Cardiac fibroblast (primary cell): Measurements from ENCODE around the gene PPM1J.
"Not testable (repeated sequence)": the region's sequence is repeated elsewhere in the genome, so short reads cannot be mapped to it uniquely, and the experiment has no call there.

ENCODE experiments used
- DNase-seq, 2 donors: peaks; one replicate each; pipeline versions ENCODE4 v3.0.0 to v3.0.0-alpha.2; 2010; ENCODE audit warnings: low read depth in 2 of 2
- H3K4me3 ChIP-seq, 2 donors: replicated peaks in 1 of 2; 1 replicate in 1 of 2; 2 replicates in 1 of 2; pipeline ENCODE4 v1.5.1; 2011; ENCODE audit warnings: low read depth in 2 of 2, low read length in 2 of 2, mild to moderate bottlenecking in 2 of 2, moderate library complexity in 1 of 2
- TF ChIP-seq, protein P1 (sequence below): IDR thresholded peaks from one replicate; pipeline ENCODE4 v1.5.1; 2011; ENCODE audit warnings: low read depth, mild to moderate bottlenecking, low read length, inconsistent platforms

The PPM1J gene

DNA sequence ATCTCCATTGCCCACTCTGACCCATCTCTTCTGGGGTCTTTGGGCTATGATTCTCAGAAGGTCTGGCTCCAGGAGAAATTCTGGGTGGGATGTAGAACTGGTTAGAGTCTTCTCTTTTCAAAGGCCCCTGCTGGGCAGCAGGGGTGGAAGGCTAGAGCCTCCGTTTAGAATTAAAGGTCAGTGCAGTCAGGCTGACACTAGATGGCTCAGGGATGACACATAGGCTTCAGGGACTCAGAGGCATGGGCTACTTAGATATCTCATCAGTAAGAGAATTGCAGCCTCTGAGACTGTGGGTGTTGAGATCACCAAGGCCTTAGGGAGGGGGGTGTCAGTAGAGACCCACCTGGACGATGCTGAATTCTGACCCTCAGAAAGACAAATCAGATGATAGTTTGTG is 12.6 kb upstream of the PPM1J start:
- H3K4me3 ChIP-seq, result no peak overlapping the region
- TF ChIP-seq, protein P1, sequence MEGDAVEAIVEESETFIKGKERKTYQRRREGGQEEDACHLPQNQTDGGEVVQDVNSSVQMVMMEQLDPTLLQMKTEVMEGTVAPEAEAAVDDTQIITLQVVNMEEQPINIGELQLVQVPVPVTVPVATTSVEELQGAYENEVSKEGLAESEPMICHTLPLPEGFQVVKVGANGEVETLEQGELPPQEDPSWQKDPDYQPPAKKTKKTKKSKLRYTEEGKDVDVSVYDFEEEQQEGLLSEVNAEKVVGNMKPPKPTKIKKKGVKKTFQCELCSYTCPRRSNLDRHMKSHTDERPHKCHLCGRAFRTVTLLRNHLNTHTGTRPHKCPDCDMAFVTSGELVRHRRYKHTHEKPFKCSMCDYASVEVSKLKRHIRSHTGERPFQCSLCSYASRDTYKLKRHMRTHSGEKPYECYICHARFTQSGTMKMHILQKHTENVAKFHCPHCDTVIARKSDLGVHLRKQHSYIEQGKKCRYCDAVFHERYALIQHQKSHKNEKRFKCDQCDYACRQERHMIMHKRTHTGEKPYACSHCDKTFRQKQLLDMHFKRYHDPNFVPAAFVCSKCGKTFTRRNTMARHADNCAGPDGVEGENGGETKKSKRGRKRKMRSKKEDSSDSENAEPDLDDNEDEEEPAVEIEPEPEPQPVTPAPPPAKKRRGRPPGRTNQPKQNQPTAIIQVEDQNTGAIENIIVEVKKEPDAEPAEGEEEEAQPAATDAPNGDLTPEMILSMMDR, result peak; percentile 11
- peak in 1 of 2 donors; percentile 45 for DNase-seq

GRCh38 chr1:112724240-112724639 is 9.1 kb upstream of the PPM1J start:
- not testable (repeated sequence) for H3K4me3 ChIP-seq, DNase-seq

DNA sequence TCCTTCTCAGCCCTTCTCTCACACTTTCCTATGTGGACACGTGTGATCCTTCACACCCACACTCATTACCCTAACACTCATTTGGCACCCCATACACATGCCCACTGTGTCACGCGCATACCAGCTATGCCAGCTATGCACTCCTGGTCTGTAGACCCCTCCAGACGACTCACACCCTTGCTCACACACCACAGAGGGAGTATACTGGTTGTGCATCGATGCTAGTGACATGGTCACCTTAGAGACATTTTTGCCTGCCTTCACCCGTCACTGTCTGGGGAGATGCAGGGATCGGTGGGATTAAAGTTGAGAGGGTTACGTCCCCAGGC is 8.3 kb upstream of the PPM1J start:
- no peak overlapping the region for H3K4me3 ChIP-seq
- TF ChIP-seq, protein P1, result no peak
- no peak for DNase-seq

DNA sequence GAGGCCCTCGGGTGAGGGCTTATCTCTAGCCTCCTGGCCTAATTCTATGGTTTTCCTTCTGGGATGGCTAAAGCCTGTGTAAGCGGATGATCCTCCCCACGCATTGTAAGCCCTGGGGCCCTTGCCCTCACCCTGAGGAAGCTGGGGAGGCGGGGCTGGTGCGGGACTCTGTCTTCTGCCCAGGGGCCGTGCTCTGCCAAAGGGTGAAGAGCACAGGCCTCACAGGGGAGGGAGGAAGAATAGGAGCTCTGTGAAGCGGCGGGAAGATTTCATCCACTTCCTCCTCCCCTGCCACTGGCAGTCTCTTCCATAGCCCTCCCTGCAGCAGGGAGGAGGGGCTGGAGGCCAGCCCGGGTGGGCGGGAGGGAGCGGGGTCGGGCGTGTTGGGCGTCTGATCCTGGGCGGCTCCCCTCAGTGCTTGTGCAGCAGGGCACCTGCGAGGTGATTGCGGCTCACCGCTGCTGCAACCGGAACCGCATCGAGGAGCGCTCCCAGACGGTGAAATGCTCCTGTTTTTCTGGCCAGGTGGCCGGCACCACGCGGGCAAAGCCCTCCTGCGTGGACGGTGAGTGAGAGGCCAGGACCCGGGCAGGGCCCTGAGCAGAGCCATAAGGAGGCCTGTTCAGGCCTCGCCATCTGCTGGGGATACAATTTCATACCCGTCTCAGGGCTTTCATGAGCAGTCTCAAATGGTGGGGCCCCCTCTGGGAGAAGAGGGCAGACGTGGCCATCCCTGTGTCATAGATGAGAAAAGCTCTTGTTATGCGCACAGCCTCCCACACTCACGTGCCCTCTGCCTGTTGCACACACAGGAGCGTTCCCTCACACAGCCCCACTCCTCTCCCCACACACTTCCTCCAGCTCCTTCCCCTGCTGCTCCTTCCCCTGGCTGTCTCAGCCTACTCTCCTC is 7.7 kb upstream of the PPM1J start:
- peak; percentile 49 to 57 for DNase-seq
- H3K4me3 ChIP-seq, result no peak overlapping the region
- TF ChIP-seq, protein P1, result peak; percentile 8

- TF ChIP-seq, protein P1, result no peak
- no peak for DNase-seq
- no peak overlapping the region for H3K4me3 ChIP-seq
Measured at GRCh38 chr1:112721966-112722524, 6.9 kb upstream of the PPM1J start.

- H3K4me3 ChIP-seq, DNase-seq: not testable (repeated sequence)
Measured at GRCh38 chr1:112721294-112721693, 6.2 kb upstream of the PPM1J start.

- no peak overlapping the region for H3K4me3 ChIP-seq
- DNase-seq, result no peak
- TF ChIP-seq, protein P1, result no peak
Measured at GRCh38 chr1:112720800-112721199, 5.7 kb upstream of the PPM1J start.

DNA sequence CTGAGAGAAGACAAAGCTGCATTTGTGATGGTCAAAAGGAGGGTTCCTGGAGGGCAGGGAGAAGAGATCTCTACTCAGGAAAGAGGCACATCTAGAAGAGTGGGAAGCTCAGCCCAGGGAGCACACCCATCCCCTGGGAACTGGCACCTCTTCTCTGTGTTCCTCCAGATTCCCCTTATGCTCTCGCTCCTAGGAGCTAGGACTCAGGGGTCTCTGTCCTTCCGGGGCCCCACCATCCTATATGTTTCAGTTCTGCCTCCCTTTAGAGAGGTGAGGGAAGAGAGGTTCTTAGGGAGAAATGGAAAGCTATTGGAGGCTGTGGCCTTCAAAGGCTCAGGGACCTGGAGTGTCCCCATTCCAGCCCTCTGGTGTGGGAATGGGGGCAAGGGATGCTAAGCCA is 4.6 kb upstream of the PPM1J start:
- no peak for DNase-seq
- no peak overlapping the region for H3K4me3 ChIP-seq

More for the DNA sequence above, 4.6 kb upstream of the PPM1J start:
- TF ChIP-seq, protein P1, result no peak
